ENCODE results near the gene HECA. TPM values are rescaled to one million over a fixed set of nuclear protein-coding genes. Genes with fewer than 3 reads are reported as not detected.

The HECA gene, protein sequence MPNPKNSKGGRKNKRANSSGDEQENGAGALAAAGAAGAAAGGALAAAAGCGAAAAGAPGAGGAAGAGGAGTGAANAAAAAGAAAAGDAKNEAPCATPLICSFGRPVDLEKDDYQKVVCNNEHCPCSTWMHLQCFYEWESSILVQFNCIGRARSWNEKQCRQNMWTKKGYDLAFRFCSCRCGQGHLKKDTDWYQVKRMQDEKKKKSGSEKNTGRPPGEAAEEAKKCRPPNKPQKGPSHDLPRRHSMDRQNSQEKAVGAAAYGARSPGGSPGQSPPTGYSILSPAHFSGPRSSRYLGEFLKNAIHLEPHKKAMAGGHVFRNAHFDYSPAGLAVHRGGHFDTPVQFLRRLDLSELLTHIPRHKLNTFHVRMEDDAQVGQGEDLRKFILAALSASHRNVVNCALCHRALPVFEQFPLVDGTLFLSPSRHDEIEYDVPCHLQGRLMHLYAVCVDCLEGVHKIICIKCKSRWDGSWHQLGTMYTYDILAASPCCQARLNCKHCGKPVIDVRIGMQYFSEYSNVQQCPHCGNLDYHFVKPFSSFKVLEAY
- total RNA-seq (2021) (11.6 and 12.9 TPM in 2 replicates), Bru-seq, nascent RNA (percentile 65 among the genes with signal in this experiment), BruChase-seq, experiment 1, labeled RNA remaining after a 2-hour chase (percentile 70 among the genes with signal in this experiment), BruChase-seq, experiment 2, labeled RNA remaining after a 6-hour chase (percentile 78 among the genes with signal in this experiment)
- long read RNA-seq, full-length matches to known transcripts: 2 of 13 reads
- long read RNA-seq, partial matches to known transcripts: 9 of 13 reads
- long read RNA-seq, other reads (novel, unspliced or antisense): 2 of 13 reads

DNA sequence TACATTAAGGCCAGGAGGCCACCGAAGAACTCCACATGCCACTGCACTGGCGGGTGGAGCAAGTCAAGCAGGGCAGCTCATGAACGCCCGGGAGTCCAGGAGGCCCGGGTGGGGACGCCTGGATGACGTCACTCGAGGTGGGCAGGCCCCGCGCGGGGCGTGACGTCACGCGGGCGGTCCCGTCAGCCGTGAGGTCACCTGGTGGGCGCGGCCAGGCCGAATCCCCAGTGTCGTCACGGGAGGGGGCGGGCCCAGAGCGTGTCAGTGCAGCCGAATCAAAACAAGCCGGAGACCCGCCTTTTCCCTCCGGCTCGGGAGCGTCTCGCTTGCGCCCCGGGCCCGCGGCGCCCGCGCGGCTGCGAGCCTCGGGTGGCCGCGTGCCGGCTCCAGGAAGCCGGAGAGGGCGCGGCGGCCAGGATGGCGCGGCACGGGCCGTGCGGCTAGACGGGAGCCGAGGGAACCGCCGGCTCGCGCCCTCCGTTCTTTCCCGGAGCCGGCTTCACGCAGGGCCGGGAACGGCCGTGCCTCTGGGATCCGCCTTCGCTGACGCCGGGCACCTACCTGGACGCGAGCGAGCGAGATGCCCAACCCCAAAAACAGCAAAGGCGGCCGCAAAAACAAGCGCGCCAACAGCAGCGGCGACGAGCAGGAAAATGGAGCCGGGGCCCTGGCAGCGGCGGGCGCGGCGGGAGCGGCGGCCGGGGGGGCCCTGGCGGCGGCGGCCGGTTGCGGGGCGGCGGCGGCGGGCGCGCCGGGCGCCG, at the start of gene HECA:
TSS of gene HECA (plus strand) at position 264 of the 761 bp plus-strand sequence. CDS start at position 581, 317 bp downstream.
- no peaks in the 10 kb centered on the region for H3K27me3 ChIP-seq (ENCODE audit: insufficient read depth, low read depth)
- no peaks in the 10 kb centered on the region for H3K9me3 ChIP-seq (ENCODE audit: insufficient read depth, low read depth)
- H3K79me2 ChIP-seq (ENCODE audit: low read depth): peaks cover 27% of the 10 kb centered on the region
- POLR2A ChIA-PET (ENCODE audit: unreplicated experiment): no interaction called here
- BruUV-seq (replicated peaks): TSS peak; percentile 16
- peaks cover 11% of the 10 kb centered on the region for H3K4me1 ChIP-seq (replicated peaks; ENCODE audit: insufficient read depth)
- H3K9me2 ChIP-seq (ENCODE audit: insufficient read depth): no peaks in the 10 kb centered on the region
- no peaks in the 10 kb centered on the region for H3K36me3 ChIP-seq (ENCODE audit: low read depth)
- peak within 1 kb of the TSS; percentile 91 for H3K4me2 ChIP-seq
- H2AFZ ChIP-seq: peak within 1 kb of the TSS; percentile 98
- H3K27ac ChIP-seq: no peak within 1 kb of the TSS
- peaks cover 13% of the 10 kb centered on the region; the same call in 1 of the 2 replicates for H3F3A ChIP-seq (ENCODE audit: insufficient read depth, low read depth)
- intact Hi-C loops (cut with micrococcal nuclease; ENCODE audit: unreplicated experiment): loop anchor here (5.0 kb wide), 1 partner anchor 318 kb away; no protein-coding TSS in a partner anchor
- DNase-seq: peak; percentile 87 to 93
- TF ChIP-seq, protein P1, sequence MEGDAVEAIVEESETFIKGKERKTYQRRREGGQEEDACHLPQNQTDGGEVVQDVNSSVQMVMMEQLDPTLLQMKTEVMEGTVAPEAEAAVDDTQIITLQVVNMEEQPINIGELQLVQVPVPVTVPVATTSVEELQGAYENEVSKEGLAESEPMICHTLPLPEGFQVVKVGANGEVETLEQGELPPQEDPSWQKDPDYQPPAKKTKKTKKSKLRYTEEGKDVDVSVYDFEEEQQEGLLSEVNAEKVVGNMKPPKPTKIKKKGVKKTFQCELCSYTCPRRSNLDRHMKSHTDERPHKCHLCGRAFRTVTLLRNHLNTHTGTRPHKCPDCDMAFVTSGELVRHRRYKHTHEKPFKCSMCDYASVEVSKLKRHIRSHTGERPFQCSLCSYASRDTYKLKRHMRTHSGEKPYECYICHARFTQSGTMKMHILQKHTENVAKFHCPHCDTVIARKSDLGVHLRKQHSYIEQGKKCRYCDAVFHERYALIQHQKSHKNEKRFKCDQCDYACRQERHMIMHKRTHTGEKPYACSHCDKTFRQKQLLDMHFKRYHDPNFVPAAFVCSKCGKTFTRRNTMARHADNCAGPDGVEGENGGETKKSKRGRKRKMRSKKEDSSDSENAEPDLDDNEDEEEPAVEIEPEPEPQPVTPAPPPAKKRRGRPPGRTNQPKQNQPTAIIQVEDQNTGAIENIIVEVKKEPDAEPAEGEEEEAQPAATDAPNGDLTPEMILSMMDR (conservative IDR thresholded peaks at IDR 0.05): no peak
- TF ChIP-seq EZH2 (IDR thresholded peaks at IDR 0.05; ENCODE audit: low read depth): no peak
- peak within 1 kb of the TSS; percentile 76 for H3K4me3 ChIP-seq
- no peaks in the 10 kb centered on the region for H4K20me1 ChIP-seq (ENCODE audit: insufficient read depth)
- CTCF ChIA-PET: no interaction called here

DNA sequence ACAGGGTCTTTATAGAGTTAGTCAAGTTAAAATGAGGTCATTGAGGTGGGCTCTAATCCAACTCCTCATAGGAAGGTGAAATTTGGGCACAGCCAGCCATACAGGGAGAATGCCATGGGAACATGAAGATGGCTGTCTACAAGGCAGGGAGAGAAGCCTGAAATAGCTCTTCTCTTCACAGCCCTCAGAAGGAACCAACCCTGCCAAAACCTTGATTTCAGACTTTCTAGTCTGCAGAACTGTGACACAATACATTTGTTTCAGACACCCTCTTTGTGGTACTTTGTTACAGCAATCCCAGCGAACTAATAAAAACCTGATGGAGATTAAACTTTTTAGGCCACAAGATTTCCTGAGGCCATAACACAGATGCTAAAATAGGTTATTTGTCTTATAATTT, 43.1 kb upstream of the HECA start:
- no peak overlapping the region for H3K4me3 ChIP-seq
- no peaks in the 10 kb centered on the region for H3K36me3 ChIP-seq (ENCODE audit: low read depth)
- H3K79me2 ChIP-seq (ENCODE audit: low read depth): no peaks in the 10 kb centered on the region
- H3K27ac ChIP-seq: no peak overlapping the region
- H3F3A ChIP-seq (ENCODE audit: insufficient read depth, low read depth): no peaks in the 10 kb centered on the region
- H3K9me2 ChIP-seq (ENCODE audit: insufficient read depth): no peaks in the 10 kb centered on the region
- H2AFZ ChIP-seq: no peak overlapping the region
- no peak overlapping the region for H3K4me2 ChIP-seq
- peaks cover 3% of the 10 kb centered on the region; the same call in 1 of the 2 replicates for H3K9me3 ChIP-seq (ENCODE audit: insufficient read depth, low read depth)
- no peak for TF ChIP-seq EZH2 (IDR thresholded peaks at IDR 0.05; ENCODE audit: low read depth)
- TF ChIP-seq, protein P1 (conservative IDR thresholded peaks at IDR 0.05): no peak
- peaks cover 9% of the 10 kb centered on the region; the same call in 1 of the 2 replicates for H3K27me3 ChIP-seq (ENCODE audit: insufficient read depth, low read depth)
- H3K4me1 ChIP-seq (replicated peaks; ENCODE audit: insufficient read depth): no peaks in the 10 kb centered on the region
- BruUV-seq (replicated peaks): no TSS peak
- no peak for DNase-seq
- ChIA-PET POLR2A (ENCODE audit: unreplicated experiment) (no interaction called here), CTCF (no interaction called here)
- no peaks in the 10 kb centered on the region for H4K20me1 ChIP-seq (ENCODE audit: insufficient read depth)
- intact Hi-C loops (cut with micrococcal nuclease; ENCODE audit: unreplicated experiment): no loop called here

DNA sequence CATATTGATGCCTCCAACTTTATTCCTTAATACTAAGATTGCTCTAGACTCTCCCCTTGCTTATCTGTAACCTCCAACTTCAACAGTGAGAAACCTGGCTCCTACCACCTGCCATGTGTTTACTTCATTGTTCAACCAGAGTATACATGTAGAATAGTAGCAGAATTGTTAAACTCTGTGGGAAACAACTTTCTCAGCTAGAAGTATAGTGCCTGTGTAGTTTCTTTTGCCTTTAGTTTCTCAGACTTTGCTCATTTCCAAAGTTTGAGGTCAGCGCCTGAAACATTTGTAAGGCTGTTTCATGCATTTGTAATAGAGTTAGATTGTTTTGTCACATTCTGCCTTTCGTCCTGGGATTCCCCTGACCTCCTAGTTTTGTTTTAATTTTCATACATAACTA, 34.9 kb upstream of the HECA start:
- POLR2A ChIA-PET (ENCODE audit: unreplicated experiment): interaction anchor here (0.7 kb wide), 1 partner anchor 72 kb away, joined by 4 read pairs; no protein-coding TSS in a partner anchor
- H3F3A ChIP-seq (ENCODE audit: insufficient read depth, low read depth): no peaks in the 10 kb centered on the region
- no peaks in the 10 kb centered on the region for H3K9me2 ChIP-seq (ENCODE audit: insufficient read depth)
- no peak overlapping the region for H3K27ac ChIP-seq
- 0 out of 2 replicates have a peak, but pooled peaks cover 3% of the 10 kb centered on the region for H3K9me3 ChIP-seq (ENCODE audit: insufficient read depth, low read depth)
- intact Hi-C loops (cut with micrococcal nuclease; ENCODE audit: unreplicated experiment): no loop called here
- H3K4me2 ChIP-seq: no peak overlapping the region
- no peak overlapping the region for H3K4me3 ChIP-seq
- H4K20me1 ChIP-seq (ENCODE audit: insufficient read depth): no peaks in the 10 kb centered on the region
- no peaks in the 10 kb centered on the region for H3K4me1 ChIP-seq (replicated peaks; ENCODE audit: insufficient read depth)
- H2AFZ ChIP-seq: no peak overlapping the region
- TF ChIP-seq, protein P1 (conservative IDR thresholded peaks at IDR 0.05): no peak
- no peak for TF ChIP-seq EZH2 (IDR thresholded peaks at IDR 0.05; ENCODE audit: low read depth)
- H3K79me2 ChIP-seq (ENCODE audit: low read depth): no peaks in the 10 kb centered on the region
- BruUV-seq (replicated peaks): no TSS peak
- DNase-seq: peak in 1 of 2 experiments; percentile 13
- no peaks in the 10 kb centered on the region for H3K36me3 ChIP-seq (ENCODE audit: low read depth)
- CTCF ChIA-PET: no interaction called here
- no peaks in the 10 kb centered on the region for H3K27me3 ChIP-seq (ENCODE audit: insufficient read depth, low read depth)

All from PC-9 (cell line).